GM12878 (cell line): ENCODE data around the gene CNOT11. TPM values are rescaled to one million over a fixed set of nuclear protein-coding genes. Genes with fewer than 3 reads are reported as not detected.

Experiments used
- ATAC-seq: fragments of 200-7000 bp; cut with Tn5 transposase; 3 replicates; pipeline ENCODE4 v1.9.1; 2020; ENCODE audit warnings: mild to moderate bottlenecking, moderate library complexity
- BruUV-seq: library from RNA; stranded (reverse); fragments of 400-500 nt; replicated peaks from 2 replicates; lab custom pipeline; 2021; lab: Mats Ljungman, UMichigan
- CTCF ChIA-PET: fragments of 300-600 bp; sonication (Branson Sonifier 250); formaldehyde crosslinking; extraction: SDS; loops from one replicate; lab custom pipeline; 2021; ENCODE audit warnings: inconsistent platforms; lab: Yijun Ruan, JAX
- POLR2A ChIA-PET: fragments of 350-600 bp; formaldehyde crosslinking; extraction: SDS; loops from one replicate; lab custom pipeline; 2021; ENCODE audit warnings: inconsistent platforms; lab: Charles Lee
- RAD21 ChIA-PET: fragments of 300-600 bp; sonication (Branson Sonifier 250); formaldehyde crosslinking; loops from one replicate; lab custom pipeline; 2023; ENCODE audit warnings: antibody characterized with exemption; ENCODE audit not compliant: unreplicated experiment; lab: Charles Lee
- SMC1A ChIA-PET: fragments of 300-600 bp; sonication (Branson Sonifier 250); formaldehyde crosslinking; loops from one replicate; lab custom pipeline; 2023; ENCODE audit not compliant: unreplicated experiment, uncharacterized antibody; lab: Charles Lee
- DNase-seq: peaks from one replicate; pipeline ENCODE4 v3.0.0-alpha.2; 2011; ENCODE audit warnings: low read depth, low spot score
- FAIRE-seq: peaks from 3 replicates; lab custom pipeline; 2011; peaks lifted over from hg19 to GRCh38; lab: Jason Lieb, UNC
- H2AFZ ChIP-seq: 2 replicates; pipeline ENCODE4 v1.6.0; 2011; ENCODE audit warnings: low read depth, low read length, control low read depth; ENCODE audit not compliant: control insufficient read depth
- H3K27ac ChIP-seq: 2 replicates; pipeline ENCODE4 v1.5.1; 2011; ENCODE audit warnings: control low read depth; ENCODE audit not compliant: control insufficient read depth, insufficient read depth
- H3K27me3 ChIP-seq, 2 experiments: replicated peaks in 1 of 2; 2 replicates each; pipeline versions ENCODE4 v1.6.0 to v1.6.1; 2011; ENCODE audit warnings: low read length in 1 of 2; ENCODE audit not compliant: control insufficient read depth in 2 of 2, insufficient read depth in 2 of 2
- H3K36me3 ChIP-seq, 2 experiments: 2 replicates each; pipeline ENCODE4 v1.5.1; 2011; ENCODE audit warnings: low read length in 1 of 2; ENCODE audit not compliant: control insufficient read depth in 2 of 2, insufficient read depth in 2 of 2
- H3K4me1 ChIP-seq: 2 replicates; pipeline ENCODE4 v1.6.1; 2011; ENCODE audit warnings: mild to moderate bottlenecking, low read length, moderate library complexity, mixed read lengths; ENCODE audit not compliant: control insufficient read depth, insufficient read depth
- H3K4me2 ChIP-seq: 2 replicates; pipeline ENCODE4 v1.6.0; 2011; ENCODE audit warnings: control low read depth; ENCODE audit not compliant: control insufficient read depth, insufficient read depth
- H3K4me3 ChIP-seq: fragments of 200-600 bp; sonication (generic); 2 replicates; pipeline ENCODE4 v1.5.1; 2016
- H3K79me2 ChIP-seq: 2 replicates; pipeline ENCODE4 v1.6.0; 2011; ENCODE audit warnings: low read length; ENCODE audit not compliant: control insufficient read depth, insufficient read depth
- H3K9ac ChIP-seq: 2 replicates; pipeline ENCODE4 v1.8.0; 2011; ENCODE audit warnings: low read length, control low read depth, mixed read lengths; ENCODE audit not compliant: control insufficient read depth, insufficient read depth
- H3K9me3 ChIP-seq: replicated peaks from 3 replicates; pipeline ENCODE4 v1.5.1; 2011; ENCODE audit warnings: mild to moderate bottlenecking, low read length; ENCODE audit not compliant: control insufficient read depth, insufficient read depth
- H4K20me1 ChIP-seq: 2 replicates; pipeline ENCODE4 v1.6.0; 2011; ENCODE audit not compliant: control insufficient read depth, insufficient read depth
- EGR1 ChIP-seq, 2 experiments: IDR thresholded peaks; 1 replicate in 1 of 2; 2 replicates in 1 of 2; pipeline ENCODE4 v1.6.1; 2011 to 2012; ENCODE audit warnings: low read depth in 2 of 2, low read length in 2 of 2, borderline replicate concordance in 1 of 2, mild to moderate bottlenecking in 1 of 2, moderate library complexity in 1 of 2
- GABPA ChIP-seq: IDR thresholded peaks from 2 replicates; pipeline ENCODE4 v1.6.1; 2014; ENCODE audit warnings: antibody characterized with exemption, low read depth, mild to moderate bottlenecking, inconsistent platforms
- STAT1 ChIP-seq: fragments of 450-650 bp; conservative IDR thresholded peaks from 2 replicates; pipeline ENCODE4 v1.6.1; 2014; ENCODE audit warnings: antibody characterized with exemption, mild to moderate bottlenecking
- WGBS: methylation state at CpG from one replicate; pipeline ENCODE4 v1.1.6; 2016; ENCODE audit warnings: low lambda C conversion rate; ENCODE audit not compliant: insufficient replicate concordance, insufficient coverage; ENCODE audit errors: missing lambda C conversion rate; 5-methylcytosine and 5-hydroxymethylcytosine counted together
- in situ Hi-C: fragments of 300-500 bp; cut with MboI; formaldehyde crosslinking; loops from 9 replicates; pipeline ENCODE4 v1.14.3; 2018; ENCODE audit warnings: mixed read lengths
- intact Hi-C: fragments of 100-400 bp; cut with micrococcal nuclease; formaldehyde crosslinking; loops from one replicate; pipeline ENCODE4 v1.14.2; 2022; ENCODE audit not compliant: unreplicated experiment
- polyA plus RNA-seq, 11 experiments: library from polyadenylated mRNA; depleted of rRNA in 4 of 11; unstranded in 6 of 11; stranded (reverse) in 5 of 11; fragments of >200 nt; fragmentation: Nextera tagmentation in 4 of 11; fragmentation: Illumina TruSeq in 1 of 11; extraction: Ambion mirVana in 4 of 11; extraction: Trizol in 1 of 11; gene quantifications; 1 replicate in 1 of 11; 2 replicates in 10 of 11; pipeline versions ENCODE4 v1.2.1 to v1.2.3, GENCODE V29; 2011 to 2016; ENCODE audit warnings: inconsistent platforms in 2 of 11, missing spikeins in 2 of 11, low read depth in 1 of 11
- total RNA-seq, 4 experiments: library from RNA; depleted of rRNA in 3 of 4; stranded (reverse); fragments of >200 nt in 3 of 4; fragmentation: Illumina TruSeq in 1 of 4; extraction: Trizol in 1 of 4; gene quantifications; 2 replicates each; pipeline versions ENCODE4 v1.2.1 to v1.2.3, GENCODE V29; 2013 to 2021
- TF ChIP-seq, protein P1 (sequence below): fragments of 450-650 bp; IDR thresholded peaks from 2 replicates; pipeline ENCODE4 v1.6.1; 2016; ENCODE audit warnings: mild to moderate bottlenecking

Gene CNOT11
- total and polyA plus RNA-seq, 10 of the 15 experiments (the other 5 are each of a cell fraction or from before 2014, with no cell fraction given) = 10.8 to 111 (median 50.5) TPM

DNA sequence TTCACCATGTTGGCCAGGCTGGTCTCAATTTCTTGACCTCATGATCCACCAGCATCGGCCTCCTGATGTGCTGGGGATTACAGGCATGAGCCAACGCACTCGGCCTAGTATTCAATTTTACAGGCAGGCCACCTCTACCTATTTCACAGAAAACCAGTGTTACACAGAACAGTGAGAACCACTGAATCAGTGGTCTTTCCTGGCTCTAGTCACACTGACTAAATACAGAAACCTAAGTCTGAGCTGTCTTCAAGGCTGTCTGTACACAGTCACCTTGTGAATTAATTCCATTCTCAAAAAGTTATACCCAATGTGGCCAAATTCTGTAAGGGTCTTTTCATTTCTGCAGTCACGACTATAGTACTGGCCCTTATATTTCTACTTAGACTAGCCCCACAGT, 52.3 kb downstream of the CNOT11 start:
- intact Hi-C loops (loop anchor here (5.0 kb wide), 1 partner anchor 33 kb away; no protein-coding TSS in a partner anchor), in situ Hi-C loops (no loop called here)
- CTCF ChIA-PET = interaction anchor here (0.9 kb wide), 1 partner anchor 64 kb away, joined by 3 read pairs; no protein-coding TSS in a partner anchor
- TF ChIP-seq, protein P1, sequence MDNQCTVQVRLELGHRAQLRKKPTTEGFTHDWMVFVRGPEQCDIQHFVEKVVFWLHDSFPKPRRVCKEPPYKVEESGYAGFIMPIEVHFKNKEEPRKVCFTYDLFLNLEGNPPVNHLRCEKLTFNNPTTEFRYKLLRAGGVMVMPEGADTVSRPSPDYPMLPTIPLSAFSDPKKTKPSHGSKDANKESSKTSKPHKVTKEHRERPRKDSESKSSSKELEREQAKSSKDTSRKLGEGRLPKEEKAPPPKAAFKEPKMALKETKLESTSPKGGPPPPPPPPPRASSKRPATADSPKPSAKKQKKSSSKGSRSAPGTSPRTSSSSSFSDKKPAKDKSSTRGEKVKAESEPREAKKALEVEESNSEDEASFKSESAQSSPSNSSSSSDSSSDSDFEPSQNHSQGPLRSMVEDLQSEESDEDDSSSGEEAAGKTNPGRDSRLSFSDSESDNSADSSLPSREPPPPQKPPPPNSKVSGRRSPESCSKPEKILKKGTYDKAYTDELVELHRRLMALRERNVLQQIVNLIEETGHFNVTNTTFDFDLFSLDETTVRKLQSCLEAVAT = no peak
- TF ChIP-seq STAT1 (no peak), EGR1 (IDR thresholded peaks at IDR 0.05; ENCODE audit: borderline replicate concordance in 1 of 2, low read depth in 2 of 2, low read length in 2 of 2) (no peak), GABPA (no peak)
- H3K27ac ChIP-seq = no peak overlapping the region
- ATAC-seq = no peak
- BruUV-seq = no TSS peak
- peak overlapping the region; percentile 70; the same call in 1 of the 2 replicates for H3K4me3 ChIP-seq
- no peak overlapping the region for H3K9ac ChIP-seq
- RAD21 ChIA-PET = no interaction called here
- 74% methylated on average over 4 of the region's 4 CpGs for WGBS
- DNase-seq = no peak
- no peaks in the 10 kb centered on the region for H4K20me1 ChIP-seq
- POLR2A ChIA-PET = interaction anchor here (0.9 to 1.5 kb wide), 4 partner anchors 12 to 296 kb away, joined by 3 to 8 read pairs (median 4); partner anchors contain the start of gene CNOT11
- H3K36me3 ChIP-seq = no peaks in the 10 kb centered on the region
- peak overlapping the region; percentile 87; the same call in 1 of the 2 replicates for H3K4me2 ChIP-seq
- no peak overlapping the region for H2AFZ ChIP-seq
- no peaks in the 10 kb centered on the region for H3K27me3 ChIP-seq
- no peaks in the 10 kb centered on the region for H3K9me3 ChIP-seq
- SMC1A ChIA-PET = interaction anchor here (0.7 to 2.0 kb wide), 3 partner anchors 11 to 52 kb away, joined by 3 to 7 read pairs (median 6); partner anchors contain the start of gene CNOT11
- peaks cover 30% of the 10 kb centered on the region for H3K4me1 ChIP-seq
- peaks cover 18% of the 10 kb centered on the region for H3K79me2 ChIP-seq
- no peak for FAIRE-seq
